Stimulated activated CD4-positive, alpha-beta T cell treated with anti-CD3 and anti-CD28 coated beads, TNF-alpha, amount 100 ng/mL, for 1 hour (primary cell): ENCODE results near the gene CHRND.

Source experiments
- DNase-seq, 3 donors: peaks; one replicate each; pipeline ENCODE4 v3.0.0-alpha.2; 2020; ENCODE audit warnings: low read depth in 3 of 3, low spot score in 1 of 3

Gene CHRND

GRCh38 chr2:232541195-232541960 lies 15.4 kb downstream of the CHRND start:
- no peak for DNase-seq

GRCh38 chr2:232541961-232542714 lies 16.2 kb downstream of the CHRND start:
- DNase-seq, result no peak

GRCh38 chr2:232542715-232543467 lies 16.9 kb downstream of the CHRND start:
- DNase-seq, result no peak

- DNase-seq, result no peak
These were observed 17.5 kb downstream of the CHRND start for GRCh38 chr2:232543491-232543890.

GRCh38 chr2:232543928-232544631 lies 18.1 kb downstream of the CHRND start:
- DNase-seq, result no peak

GRCh38 chr2:232544674-232545073 lies 18.7 kb downstream of the CHRND start:
- DNase-seq, result no peak

- DNase-seq, result no peak
These were observed 19.8 kb downstream of the CHRND start for GRCh38 chr2:232545511-232546375.

GRCh38 chr2:232547991-232548390 lies 22.0 kb downstream of the CHRND start:
- DNase-seq, result no peak

- no peak for DNase-seq
These were observed 23.8 kb downstream of the CHRND start for GRCh38 chr2:232549655-232550353.

- peak; percentile 72 to 83 (median 76) for DNase-seq
These were observed 24.6 kb downstream of the CHRND start, which contains the start of the genes EIF4E2 and TIGD1 for GRCh38 chr2:232550354-232551249. TSS of gene EIF4E2 (plus strand) at chr2:232550689. CDS start at chr2:232550725, 36 bp downstream. TSS of gene TIGD1 (minus strand) at chr2:232550557. CDS start at chr2:232549882, 675 bp downstream.

GRCh38 chr2:232551250-232551638 lies 25.3 kb downstream of the CHRND start:
- DNase-seq, result no peak

GRCh38 chr2:232551776-232552175 lies 25.8 kb downstream of the CHRND start:
- DNase-seq, result no peak

- no peak for DNase-seq
These were observed 30.5 kb downstream of the CHRND start for GRCh38 chr2:232556426-232556825.

GRCh38 chr2:232562515-232563151 lies 36.7 kb downstream of the CHRND start:
- DNase-seq, result no peak

- no peak for DNase-seq
These were observed 37.6 kb downstream of the CHRND start for GRCh38 chr2:232563580-232563979.

GRCh38 chr2:232567721-232568120 lies 41.8 kb downstream of the CHRND start:
- no peak for DNase-seq

GRCh38 chr2:232568161-232568560 lies 42.2 kb downstream of the CHRND start:
- DNase-seq, result no peak

GRCh38 chr2:232569541-232569940 lies 43.6 kb downstream of the CHRND start:
- no peak for DNase-seq
